ENCODE measurements around the gene PARP16.

DNA sequence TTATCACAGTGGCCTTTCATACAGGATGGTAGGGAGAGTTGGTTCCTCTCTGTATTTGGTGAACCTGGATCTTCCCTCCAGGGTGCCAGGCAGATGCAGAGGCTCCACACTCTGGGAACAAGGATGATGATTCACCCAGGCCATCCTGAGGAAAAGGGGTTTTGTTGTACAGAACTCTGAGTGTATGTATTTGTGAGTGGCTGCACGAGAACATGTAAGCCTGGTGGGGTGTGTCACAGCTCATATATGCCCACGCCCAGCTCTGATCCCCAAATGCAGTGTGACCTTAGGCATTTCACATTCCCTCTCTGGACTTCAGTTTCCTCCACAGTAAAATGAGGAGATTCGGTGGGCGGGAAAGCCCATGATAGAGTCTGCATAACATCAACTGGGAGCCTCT is 63.8 kb downstream of the PARP16 start:
- TF ChIP-seq, protein P1, sequence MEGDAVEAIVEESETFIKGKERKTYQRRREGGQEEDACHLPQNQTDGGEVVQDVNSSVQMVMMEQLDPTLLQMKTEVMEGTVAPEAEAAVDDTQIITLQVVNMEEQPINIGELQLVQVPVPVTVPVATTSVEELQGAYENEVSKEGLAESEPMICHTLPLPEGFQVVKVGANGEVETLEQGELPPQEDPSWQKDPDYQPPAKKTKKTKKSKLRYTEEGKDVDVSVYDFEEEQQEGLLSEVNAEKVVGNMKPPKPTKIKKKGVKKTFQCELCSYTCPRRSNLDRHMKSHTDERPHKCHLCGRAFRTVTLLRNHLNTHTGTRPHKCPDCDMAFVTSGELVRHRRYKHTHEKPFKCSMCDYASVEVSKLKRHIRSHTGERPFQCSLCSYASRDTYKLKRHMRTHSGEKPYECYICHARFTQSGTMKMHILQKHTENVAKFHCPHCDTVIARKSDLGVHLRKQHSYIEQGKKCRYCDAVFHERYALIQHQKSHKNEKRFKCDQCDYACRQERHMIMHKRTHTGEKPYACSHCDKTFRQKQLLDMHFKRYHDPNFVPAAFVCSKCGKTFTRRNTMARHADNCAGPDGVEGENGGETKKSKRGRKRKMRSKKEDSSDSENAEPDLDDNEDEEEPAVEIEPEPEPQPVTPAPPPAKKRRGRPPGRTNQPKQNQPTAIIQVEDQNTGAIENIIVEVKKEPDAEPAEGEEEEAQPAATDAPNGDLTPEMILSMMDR (IDR thresholded peaks at IDR 0.05; ENCODE audit: low read depth, low read length) = no peak
- TF ChIP-seq POLR2A (IDR thresholded peaks at IDR 0.05; ENCODE audit: extremely low read depth, insufficient read length) (no peak), MYC (IDR thresholded peaks at IDR 0.05; ENCODE audit: low read depth, low read length) (no peak)
- TF ChIP-seq, protein P2, sequence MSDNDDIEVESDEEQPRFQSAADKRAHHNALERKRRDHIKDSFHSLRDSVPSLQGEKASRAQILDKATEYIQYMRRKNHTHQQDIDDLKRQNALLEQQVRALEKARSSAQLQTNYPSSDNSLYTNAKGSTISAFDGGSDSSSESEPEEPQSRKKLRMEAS (IDR thresholded peaks at IDR 0.05; ENCODE audit: low read depth, low read length) = no peak
